Measurements from ENCODE around the gene SAP130.

GRCh38 chr2:128036748-128037607, 9.1 kb upstream of the SAP130 start:
- TF ChIP-seq EZH2 (IDR thresholded peaks at IDR 0.05) (no peak), POLR2AphosphoS5 (IDR thresholded peaks at IDR 0.05; ENCODE audit: borderline replicate concordance, low read depth, low read length) (no peak)
